8988T (cell line): ENCODE data around the gene PTPRD.

ENCODE experiments used
- DNase-seq: peaks from one replicate; pipeline ENCODE4 v3.0.0; 2011

The PTPRD gene

DNA sequence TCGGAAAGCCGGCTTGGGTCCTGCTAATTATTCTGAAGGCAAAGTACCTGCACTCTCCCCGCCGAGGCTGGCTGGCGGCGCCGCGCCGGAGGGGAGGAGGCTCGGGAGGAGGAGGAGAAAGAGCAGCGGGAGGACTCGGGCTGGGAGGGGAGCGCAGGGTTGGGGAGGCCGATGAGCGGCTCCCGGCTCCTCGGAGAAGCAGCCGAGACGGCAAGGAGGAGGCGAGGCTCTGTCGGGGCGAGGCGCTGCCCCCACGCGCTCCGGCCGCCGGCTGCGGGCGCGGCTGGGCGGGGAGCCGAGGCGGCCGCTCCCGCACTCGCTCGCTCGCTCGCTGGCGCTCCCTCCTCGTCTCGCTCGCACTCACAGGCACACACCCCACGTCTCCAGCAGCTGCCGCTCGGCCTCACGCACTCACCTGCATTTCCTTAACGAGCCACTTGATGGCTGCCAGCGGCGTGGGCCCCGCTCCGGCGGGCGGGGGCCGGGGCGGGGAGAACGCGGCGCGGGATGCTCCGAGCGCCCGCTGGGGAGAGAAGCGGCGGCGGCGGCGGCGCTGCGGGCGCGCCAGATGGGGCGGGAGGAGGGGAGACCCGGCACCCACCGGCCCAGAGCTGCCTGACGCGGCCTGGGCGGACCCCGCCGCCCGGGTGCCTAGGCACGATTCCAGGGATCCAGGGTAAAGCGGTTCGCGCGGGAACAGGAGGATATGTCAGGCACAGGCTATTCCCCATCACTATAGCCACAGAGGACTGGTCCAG lies at the start of gene PTPRD:
Gene PTPRD (minus strand): TSS at position 362 of the 758 bp plus-strand sequence.
- DNase-seq: peak; percentile 37

DNA sequence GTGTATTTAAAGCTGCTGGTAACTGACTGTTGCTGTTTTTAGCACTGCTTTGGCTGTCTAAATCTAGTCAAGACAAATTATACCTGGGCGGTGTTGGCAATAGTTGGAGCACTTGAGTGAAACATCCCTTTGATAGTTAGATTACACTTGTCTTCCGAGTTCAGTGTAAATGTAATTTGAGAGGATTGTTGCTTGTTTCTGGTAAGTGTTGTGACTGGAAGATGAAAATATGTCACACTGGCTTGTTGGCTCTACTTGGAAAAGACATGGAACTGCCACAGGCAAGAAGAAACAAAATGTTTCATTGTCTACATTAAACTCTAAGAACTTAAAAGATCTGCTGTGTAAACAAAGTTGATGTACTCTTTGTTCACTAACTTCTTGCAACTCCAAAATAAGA lies 49.2 kb upstream of the PTPRD start:
- DNase-seq: no peak

DNA sequence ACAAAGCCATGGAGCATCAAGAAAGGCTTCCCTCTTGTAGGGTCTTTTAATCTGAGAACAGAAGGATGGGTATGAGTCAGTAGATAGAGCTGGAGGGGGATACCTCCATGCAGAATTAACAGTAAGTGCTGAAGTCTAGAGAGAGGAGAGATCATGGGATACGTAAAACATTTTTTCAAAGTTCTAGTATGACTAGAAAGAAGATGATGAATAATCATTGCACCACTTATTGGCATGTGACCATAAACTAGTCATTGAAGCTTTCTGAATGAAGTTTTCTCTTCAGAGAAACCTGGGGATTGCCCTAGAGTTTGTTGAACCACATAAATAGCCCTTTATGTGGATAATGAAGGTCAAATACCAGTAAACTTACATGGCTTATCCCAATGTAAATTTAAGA lies 48.6 kb upstream of the PTPRD start:
- DNase-seq: no peak

DNA sequence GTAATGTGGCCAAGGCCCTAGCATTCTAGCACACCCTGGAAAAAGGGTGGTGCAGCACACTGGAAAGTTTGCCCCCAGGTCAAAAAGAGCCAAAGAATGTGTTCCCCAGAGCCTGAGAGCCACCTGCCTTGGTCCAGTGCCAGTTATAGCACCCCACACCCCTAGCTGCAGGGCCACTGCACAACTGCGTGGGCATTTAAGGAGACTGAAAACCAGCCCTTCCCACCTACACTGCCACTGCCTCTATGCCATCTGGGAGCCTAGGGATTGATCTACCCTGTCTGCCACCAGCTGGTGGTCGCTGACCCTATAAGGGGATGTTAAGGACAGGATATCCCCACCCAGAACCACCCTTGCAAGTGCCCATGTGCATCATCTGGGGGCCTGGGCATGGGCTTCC lies 38.2 kb upstream of the PTPRD start:
- DNase-seq: no peak

- DNase-seq: no peak
These were observed 36.3 kb upstream of the PTPRD start for GRCh38 chr9:10649076-10649475.

- DNase-seq: no peak
These were observed 21.0 kb upstream of the PTPRD start for GRCh38 chr9:10633785-10634184.

- DNase-seq: no peak
These were observed 1.5 kb upstream of the PTPRD start for GRCh38 chr9:10614196-10614800.

DNA sequence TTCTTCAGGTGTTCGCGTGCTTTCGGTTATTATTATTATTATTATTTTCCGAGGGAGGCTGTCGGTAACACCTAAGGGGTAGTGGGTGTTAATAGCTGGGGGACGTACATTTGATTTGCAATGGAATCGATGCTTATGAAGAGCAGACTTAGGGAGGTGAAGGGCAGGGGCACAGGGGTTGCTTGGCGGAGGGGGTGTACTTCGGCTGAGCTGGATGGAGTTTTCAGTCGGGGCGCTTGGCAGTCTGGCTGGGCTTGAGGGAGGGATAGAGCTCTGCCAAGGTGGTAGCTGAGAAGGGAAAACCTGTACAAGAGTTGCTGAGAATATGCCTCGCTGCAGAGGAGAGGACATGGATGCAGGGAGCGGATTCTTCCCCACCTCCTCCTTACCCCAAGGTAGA lies 617 bp upstream of the PTPRD start:
- no peak for DNase-seq

- DNase-seq: no peak
These were observed 7.4 kb downstream of the PTPRD start for GRCh38 chr9:10605388-10605787.

DNA sequence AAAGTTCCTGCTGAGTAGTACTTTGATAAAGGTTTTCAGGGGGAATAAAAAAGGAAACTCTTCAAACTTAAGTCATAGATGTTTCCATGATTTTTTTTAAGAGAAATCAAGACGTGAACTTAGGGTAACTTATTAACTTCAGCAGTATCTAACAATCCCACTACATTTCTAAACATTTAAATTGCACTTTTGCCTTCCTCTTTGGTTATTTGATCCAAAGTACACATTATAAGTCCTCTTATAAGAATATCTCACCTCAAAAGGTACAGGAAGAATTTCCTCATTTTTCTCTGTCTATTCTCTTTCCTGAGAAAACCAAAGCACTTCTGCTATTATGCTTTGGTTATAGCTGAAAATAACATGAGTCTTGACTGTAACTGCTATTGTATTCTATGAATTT lies 7.9 kb downstream of the PTPRD start:
- DNase-seq: no peak

DNA sequence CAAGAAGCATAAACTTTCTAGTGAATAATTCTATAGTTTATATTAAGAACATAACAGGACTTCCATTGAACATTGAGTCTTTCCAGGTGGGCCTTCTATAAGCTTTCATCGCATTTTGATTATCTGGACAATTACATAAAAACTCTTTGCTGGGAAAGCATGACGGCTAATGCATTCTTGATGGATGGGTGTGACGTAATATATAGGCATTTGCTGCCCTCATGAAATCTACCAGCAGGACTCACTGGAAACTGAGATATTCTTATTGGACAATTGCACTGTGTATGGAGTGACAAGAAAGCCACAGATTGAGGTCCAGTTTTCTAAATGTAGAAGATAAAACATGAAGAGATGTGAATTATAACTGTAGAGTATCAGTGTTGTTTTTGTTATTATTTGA lies 15.0 kb downstream of the PTPRD start:
- no peak for DNase-seq

DNA sequence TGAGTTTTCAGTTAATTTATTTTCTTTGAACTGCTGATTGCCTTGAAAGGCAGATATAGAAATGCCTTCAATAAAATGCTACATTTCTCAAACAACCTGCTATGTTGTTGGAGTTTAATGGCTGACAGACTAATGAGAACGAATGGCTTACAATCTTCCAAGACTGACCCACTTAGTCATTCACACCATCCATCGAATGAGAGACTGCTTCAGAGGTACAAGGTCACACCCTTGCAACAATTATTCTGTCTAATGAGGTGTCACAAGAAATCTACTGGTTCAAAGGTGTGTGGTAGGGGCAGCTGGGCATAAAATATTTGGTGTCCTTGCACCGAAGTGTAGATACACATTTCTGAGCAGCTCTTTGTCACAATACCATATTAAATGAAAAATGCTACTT lies 18.3 kb downstream of the PTPRD start:
- DNase-seq: no peak

DNA sequence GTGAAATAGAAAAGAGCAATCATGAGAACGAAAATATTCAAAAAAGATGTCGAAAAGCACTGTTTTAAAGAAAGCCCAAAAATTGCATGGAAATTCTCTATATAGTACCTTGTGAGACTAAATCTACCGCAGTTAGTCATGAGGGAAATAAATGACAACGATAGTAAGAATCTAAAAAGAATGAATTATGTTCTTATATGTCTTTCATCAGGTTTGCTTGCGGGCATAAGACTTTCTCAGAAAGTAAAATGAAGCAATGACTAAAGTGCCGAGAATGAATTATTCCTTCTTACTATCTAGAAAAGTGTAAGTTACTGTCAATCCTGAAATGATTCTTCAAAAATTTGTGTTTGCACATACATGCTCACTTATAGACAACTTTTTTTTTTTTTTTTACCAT lies 26.4 kb downstream of the PTPRD start:
- no peak for DNase-seq

DNA sequence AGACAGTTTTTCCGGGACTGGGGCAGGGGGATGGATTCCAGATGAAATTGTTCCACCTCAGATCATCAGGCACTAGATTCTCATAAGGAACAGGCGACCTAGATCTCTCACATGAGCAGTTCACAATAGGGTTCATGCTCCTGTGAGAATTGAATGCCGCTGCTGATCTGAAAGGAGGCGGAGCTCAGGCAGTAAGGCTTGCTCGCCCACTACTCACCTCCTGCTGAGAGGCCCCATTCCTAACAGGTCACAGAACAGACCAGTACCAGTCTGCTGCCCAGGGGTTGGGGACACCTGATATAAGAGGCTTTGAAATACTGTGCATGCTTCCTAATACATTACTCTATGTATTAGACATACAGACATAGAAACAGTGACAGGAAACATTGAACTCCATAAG lies 41.1 kb downstream of the PTPRD start:
- no peak for DNase-seq

DNA sequence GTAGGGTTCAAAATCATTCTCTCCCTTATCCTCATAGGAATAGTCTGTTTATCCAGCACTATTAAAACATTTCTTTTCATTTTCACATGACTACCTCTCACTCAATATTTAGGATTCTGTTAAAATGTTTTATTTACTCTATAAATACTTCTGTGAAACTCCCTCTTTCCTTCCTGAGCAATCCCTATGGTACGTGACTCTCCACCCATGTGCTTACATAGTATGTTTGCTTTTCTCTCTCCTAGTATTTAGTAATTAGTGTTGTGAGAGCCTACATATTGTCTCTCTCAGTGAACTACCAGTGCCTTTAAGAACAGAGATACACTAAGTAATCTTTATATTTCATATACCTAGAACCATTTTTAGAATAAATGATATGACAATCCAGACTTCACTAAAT lies 46.0 kb downstream of the PTPRD start:
- no peak for DNase-seq

GRCh38 chr9:10562581-10563343 lies 50.0 kb downstream of the PTPRD start:
- DNase-seq: no peak

DNA sequence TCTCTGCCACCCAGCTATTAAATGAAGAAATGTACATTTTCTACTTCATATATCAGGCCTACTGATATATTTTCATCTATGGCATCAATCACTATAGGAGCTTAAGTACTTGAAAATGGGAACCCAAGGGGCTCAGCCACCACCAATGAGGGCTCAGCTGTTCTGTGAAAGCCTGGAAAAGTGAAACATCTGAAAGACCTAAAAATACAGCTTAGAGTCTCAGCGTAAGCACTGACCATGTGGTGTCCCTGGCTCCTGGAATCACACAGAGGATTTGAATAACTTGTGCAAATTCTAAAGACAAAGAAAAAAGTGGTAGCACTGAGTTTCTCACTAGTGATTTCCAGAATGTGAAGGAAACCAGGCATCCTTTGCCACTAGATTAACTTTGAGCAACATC lies 64.5 kb downstream of the PTPRD start:
- no peak for DNase-seq

DNA sequence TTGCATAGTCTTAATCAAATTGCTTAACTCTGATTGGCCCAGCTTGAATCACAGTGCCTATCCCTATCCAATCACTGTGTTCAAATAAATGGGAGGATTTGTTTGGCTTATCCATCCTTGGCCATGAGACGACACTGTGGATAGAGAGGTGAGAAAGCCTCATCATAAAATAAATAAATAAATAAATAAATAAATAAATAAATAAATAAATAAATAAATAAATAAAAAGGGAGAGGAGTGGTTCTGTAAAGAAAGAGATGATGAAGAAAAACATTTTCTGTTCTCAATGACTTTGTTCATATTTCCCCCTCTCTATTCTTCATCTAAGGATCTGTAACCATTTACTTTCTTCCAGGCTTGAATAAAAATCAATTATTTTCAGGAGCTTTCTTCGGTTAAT lies 74.7 kb downstream of the PTPRD start:
- no peak for DNase-seq

DNA sequence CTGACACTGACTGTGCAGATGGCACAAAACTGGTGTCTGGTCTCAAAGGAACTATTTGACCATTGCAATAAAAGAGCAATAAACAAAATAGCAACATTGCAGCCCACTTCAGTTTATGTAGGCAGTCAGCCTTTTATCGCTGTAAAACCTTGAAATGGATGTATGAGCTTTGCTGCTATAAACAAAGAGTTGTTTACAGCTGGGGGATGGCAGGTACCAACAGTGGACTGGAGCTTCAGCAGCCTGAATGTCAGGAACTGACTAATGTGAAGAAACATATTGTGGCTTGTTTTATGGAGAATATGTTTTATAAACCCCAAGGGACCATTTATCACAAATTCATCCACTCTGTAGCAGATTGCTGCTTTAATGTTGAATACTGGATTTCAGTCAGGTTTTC lies 78.0 kb downstream of the PTPRD start:
- DNase-seq: no peak

- DNase-seq: no peak
These were observed 86.8 kb downstream of the PTPRD start for GRCh38 chr9:10525972-10526371.

GRCh38 chr9:10523164-10523563 lies 89.6 kb downstream of the PTPRD start:
- DNase-seq: no peak

DNA sequence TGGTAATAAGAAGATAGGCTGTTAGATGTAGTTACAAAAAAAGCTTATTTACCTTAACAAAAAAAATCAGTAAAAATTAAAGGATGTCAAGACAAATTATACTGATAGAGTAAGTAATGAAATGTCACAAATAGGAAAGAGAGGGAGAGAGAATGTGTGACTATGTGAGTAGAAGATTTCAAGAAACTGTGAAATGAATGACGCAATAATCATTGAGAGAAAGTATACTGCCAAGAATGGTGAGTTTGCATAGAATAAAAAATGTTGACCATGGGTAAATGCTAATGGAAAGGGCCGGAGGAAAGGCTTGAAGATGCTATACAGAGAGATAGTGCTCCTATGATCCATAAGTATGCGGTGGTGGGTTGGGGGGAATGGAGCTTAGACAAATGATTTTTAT lies 100.7 kb downstream of the PTPRD start:
- no peak for DNase-seq

DNA sequence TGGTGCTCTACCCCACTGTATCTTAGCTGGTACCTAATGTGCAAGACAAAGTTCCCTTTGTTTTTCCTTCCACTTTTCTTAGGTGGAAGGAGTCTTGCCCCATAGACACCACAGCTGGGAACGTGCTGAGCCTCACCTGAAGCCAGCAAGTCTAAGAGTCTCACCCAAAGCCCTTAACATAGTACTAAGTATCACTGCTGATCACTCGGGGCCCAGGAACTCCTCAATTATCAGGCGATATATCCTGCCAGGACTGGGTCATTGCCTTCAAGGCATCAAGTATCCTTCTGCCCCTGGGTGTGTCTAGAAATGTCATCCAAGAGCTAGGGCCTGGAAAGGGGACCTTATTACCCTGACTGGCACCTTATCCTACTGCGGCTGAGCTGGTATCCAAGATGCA lies 123.9 kb downstream of the PTPRD start:
- DNase-seq: no peak

- DNase-seq: no peak
These were observed 133.6 kb downstream of the PTPRD start for GRCh38 chr9:10479172-10479571.
